Measurements from ENCODE around the gene VPS13D. TPM values are rescaled to one million over a fixed set of nuclear protein-coding genes. Genes with fewer than 3 reads are reported as not detected.

Gene VPS13D
- total and polyA plus RNA-seq, 2 experiments from 2014 or later = 10.7 to 34.9 TPM

DNA sequence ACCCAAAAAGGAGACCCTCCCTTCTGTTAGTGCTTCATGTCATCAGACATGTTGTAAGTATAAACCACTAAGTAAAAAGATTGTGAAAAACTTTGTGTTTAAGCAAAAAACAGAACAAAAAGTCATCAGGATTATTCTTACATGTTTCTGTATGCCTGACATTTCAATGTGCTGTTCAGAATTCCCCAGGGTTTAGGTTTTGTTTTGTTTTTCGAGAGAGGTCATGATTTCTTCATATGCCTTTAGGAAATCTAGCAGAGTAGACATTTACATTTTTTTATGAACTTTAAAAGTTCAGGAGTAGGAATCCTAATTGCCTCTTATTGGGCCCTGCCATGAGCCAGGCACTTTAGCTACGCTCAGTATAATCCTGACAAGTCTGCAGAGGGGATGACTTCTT, 85.3 kb downstream of the VPS13D start (continued):
- no peak for TF ChIP-seq ZNF462 (CRISPR knock-in tag; IDR thresholded peaks at IDR 0.05)
- TF ChIP-seq, protein P1, sequence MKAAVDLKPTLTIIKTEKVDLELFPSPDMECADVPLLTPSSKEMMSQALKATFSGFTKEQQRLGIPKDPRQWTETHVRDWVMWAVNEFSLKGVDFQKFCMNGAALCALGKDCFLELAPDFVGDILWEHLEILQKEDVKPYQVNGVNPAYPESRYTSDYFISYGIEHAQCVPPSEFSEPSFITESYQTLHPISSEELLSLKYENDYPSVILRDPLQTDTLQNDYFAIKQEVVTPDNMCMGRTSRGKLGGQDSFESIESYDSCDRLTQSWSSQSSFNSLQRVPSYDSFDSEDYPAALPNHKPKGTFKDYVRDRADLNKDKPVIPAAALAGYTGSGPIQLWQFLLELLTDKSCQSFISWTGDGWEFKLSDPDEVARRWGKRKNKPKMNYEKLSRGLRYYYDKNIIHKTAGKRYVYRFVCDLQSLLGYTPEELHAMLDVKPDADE (IDR thresholded peaks at IDR 0.05) = no peak
- TF ChIP-seq, protein P2, sequence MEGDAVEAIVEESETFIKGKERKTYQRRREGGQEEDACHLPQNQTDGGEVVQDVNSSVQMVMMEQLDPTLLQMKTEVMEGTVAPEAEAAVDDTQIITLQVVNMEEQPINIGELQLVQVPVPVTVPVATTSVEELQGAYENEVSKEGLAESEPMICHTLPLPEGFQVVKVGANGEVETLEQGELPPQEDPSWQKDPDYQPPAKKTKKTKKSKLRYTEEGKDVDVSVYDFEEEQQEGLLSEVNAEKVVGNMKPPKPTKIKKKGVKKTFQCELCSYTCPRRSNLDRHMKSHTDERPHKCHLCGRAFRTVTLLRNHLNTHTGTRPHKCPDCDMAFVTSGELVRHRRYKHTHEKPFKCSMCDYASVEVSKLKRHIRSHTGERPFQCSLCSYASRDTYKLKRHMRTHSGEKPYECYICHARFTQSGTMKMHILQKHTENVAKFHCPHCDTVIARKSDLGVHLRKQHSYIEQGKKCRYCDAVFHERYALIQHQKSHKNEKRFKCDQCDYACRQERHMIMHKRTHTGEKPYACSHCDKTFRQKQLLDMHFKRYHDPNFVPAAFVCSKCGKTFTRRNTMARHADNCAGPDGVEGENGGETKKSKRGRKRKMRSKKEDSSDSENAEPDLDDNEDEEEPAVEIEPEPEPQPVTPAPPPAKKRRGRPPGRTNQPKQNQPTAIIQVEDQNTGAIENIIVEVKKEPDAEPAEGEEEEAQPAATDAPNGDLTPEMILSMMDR (conservative IDR thresholded peaks at IDR 0.05; ENCODE audit: low read depth in 2 of 2) = no peak

DNA sequence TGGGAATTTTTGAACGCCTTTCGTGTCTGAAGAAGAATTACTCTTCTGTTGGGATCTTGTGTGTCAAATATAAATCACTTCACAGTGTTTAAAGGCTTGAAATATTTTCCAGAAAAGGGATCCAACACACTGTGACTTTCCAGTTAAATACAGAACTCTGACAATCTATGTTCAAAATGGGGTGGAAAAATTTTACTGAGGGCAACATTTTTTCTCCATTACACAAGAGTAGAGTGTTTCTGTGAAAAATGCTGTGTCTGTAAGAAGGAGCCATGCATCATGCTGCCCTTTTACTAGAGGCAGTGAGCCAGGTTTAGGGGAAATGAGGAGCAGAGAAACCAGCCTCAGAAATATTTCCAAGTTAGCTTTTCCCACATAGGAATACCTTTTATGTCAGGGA, 86.5 kb downstream of the VPS13D start:
- H3K9me2 ChIP-seq (ENCODE audit: insufficient read depth) = no peaks in the 10 kb centered on the region
- TF ChIP-seq STAT1 (IDR thresholded peaks at IDR 0.05; ENCODE audit: unreplicated experiment) (no peak), EZH2 (IDR thresholded peaks at IDR 0.05; ENCODE audit: low read depth, unreplicated experiment) (no peak), REST (IDR thresholded peaks at IDR 0.05; ENCODE audit: unreplicated experiment) (no peak), ZNF331 (CRISPR knock-in tag; IDR thresholded peaks at IDR 0.05; ENCODE audit: low read depth) (no peak), CREB1 (CRISPR knock-in tag; IDR thresholded peaks at IDR 0.05; ENCODE audit: low read depth) (no peak), ZNF114 (CRISPR knock-in tag; IDR thresholded peaks at IDR 0.05) (no peak), NANOG (IDR thresholded peaks at IDR 0.05; ENCODE audit: borderline replicate concordance) (no peak)
- TF ChIP-seq, protein P2 (conservative IDR thresholded peaks at IDR 0.05; ENCODE audit: low read depth in 2 of 2) = no peak

More for the DNA sequence above, 86.5 kb downstream of the VPS13D start:
- DNase-seq (ENCODE audit: low spot score) (no peak), ATAC-seq (no peak)
- Histone ChIP-seq H3K36me3 (ENCODE audit: insufficient read depth) (peaks cover 9% of the 10 kb centered on the region; the same call in 1 of the 2 replicates), H3K4me1 (ENCODE audit: insufficient read depth) (no peaks in the 10 kb centered on the region), H2AFZ (no peak overlapping the region), H4K20me1 (replicated peaks; ENCODE audit: insufficient read depth) (no peaks in the 10 kb centered on the region), H3K4me2 (no peak overlapping the region), H3K27me3 (ENCODE audit: insufficient read depth) (no peaks in the 10 kb centered on the region), H3K27ac (ENCODE audit: low read depth) (no peak overlapping the region), H3K79me2 (replicated peaks; ENCODE audit: insufficient read depth) (no peaks in the 10 kb centered on the region), H3K4me3 (no peak overlapping the region), H3F3A (replicated peaks; ENCODE audit: low read depth) (no peaks in the 10 kb centered on the region)
- H3K36me3 Mint-ChIP-seq (ENCODE audit: low read depth) = peaks cover 11% of the 10 kb centered on the region; the same call in 2 of the 3 replicates
- H3K4me1 Mint-ChIP-seq = peaks cover 10% of the 10 kb centered on the region; the same call in 2 of the 3 replicates
- no peak overlapping the region for H3K27ac Mint-ChIP-seq
- no peaks in the 10 kb centered on the region for H3K9me3 Mint-ChIP-seq
- no peak overlapping the region for H3K4me3 Mint-ChIP-seq
- peaks cover 2% of the 10 kb centered on the region for H3K27me3 Mint-ChIP-seq (ENCODE audit: insufficient read depth, low read depth, poor library complexity)

Data from GM23338 (cell line).